Measurements from ENCODE around the gene HIPK4. TPM values are rescaled to one million over a fixed set of nuclear protein-coding genes. Genes with fewer than 3 reads are reported as not detected.

The HIPK4 gene
- total and polyA plus RNA-seq, 2 of the 8 experiments (the other 6 are each of a cell fraction or from before 2014, with no cell fraction given) = 0.15 to 0.57 TPM

DNA sequence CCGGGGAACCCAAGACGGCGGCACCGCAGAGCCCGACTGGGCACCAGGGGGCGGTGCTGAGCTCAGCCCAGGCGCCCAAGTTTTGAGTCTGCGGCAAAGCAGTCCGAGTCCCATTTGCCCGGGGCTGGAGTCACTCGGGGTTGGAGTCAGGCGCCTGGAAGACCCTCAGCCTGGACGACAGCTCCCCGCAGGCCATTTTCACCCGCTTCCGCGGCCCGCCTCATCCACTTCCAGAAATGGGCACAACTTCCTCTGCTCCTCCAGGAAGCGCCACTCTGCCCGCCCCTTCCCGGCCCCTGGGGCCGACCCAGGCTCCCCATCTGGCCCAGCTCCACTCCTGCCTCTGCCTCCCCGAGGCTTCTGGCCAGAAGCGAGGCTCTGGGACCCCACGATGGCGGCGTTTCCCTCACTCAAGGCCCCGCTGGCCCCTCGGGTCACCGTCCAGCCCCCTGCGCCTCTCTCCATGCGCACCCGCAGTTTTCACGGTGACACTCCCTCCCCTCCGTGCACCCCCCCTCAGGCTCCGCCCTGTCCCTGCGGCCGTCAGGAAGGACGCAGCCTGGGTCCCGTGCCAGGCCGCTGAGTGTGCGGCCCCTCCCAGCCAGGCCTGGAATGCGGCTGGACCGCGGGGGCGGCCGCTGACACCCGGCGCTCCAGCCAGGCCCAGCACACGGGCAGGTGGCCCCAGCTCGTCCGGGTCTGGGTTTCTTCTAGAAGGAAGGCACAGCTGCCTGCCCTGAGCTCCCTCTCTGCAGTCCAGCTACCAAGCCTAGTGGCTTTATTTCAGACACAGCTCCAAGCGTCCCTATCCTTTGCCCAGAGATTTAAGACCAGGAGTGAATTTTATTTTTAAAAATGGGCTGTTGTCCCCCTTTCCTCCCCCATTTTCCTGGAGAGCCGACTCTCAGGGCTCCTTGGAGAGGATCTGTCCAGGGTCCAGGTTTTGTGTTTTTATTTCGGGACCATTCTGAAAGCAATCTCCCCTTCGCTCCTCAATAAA is 31.1 kb upstream of the HIPK4 start (continued):
- TF ChIP-seq, protein P1, sequence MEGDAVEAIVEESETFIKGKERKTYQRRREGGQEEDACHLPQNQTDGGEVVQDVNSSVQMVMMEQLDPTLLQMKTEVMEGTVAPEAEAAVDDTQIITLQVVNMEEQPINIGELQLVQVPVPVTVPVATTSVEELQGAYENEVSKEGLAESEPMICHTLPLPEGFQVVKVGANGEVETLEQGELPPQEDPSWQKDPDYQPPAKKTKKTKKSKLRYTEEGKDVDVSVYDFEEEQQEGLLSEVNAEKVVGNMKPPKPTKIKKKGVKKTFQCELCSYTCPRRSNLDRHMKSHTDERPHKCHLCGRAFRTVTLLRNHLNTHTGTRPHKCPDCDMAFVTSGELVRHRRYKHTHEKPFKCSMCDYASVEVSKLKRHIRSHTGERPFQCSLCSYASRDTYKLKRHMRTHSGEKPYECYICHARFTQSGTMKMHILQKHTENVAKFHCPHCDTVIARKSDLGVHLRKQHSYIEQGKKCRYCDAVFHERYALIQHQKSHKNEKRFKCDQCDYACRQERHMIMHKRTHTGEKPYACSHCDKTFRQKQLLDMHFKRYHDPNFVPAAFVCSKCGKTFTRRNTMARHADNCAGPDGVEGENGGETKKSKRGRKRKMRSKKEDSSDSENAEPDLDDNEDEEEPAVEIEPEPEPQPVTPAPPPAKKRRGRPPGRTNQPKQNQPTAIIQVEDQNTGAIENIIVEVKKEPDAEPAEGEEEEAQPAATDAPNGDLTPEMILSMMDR (IDR thresholded peaks at IDR 0.05; ENCODE audit: control extremely low read depth in 1 of 3, insufficient read depth in 1 of 3, low read depth in 1 of 3, low read length in 3 of 3) = peak; percentile 87 to 93 (median 90)
- TF ChIP-seq SRF (IDR thresholded peaks at IDR 0.05; ENCODE audit: low read depth, low read length) (peak; percentile 96), JUN (IDR thresholded peaks at IDR 0.05; ENCODE audit: low read depth, low read length) (no peak), EGR1 (IDR thresholded peaks at IDR 0.05; ENCODE audit: borderline replicate concordance, low read depth, low read length) (peak; percentile 99), E2F6 (IDR thresholded peaks at IDR 0.05) (peak; percentile 80), KDM5A (IDR thresholded peaks at IDR 0.05; ENCODE audit: low read length) (no peak), EP300 (IDR thresholded peaks at IDR 0.05; ENCODE audit: borderline replicate concordance in 1 of 2, low read depth in 2 of 2, low read length in 2 of 2) (peak in 1 of 2 experiments; percentile 64; a peak in 1 of 3 replicates), SP2 (IDR thresholded peaks at IDR 0.05; ENCODE audit: low read length) (no peak), CTBP2 (IDR thresholded peaks at IDR 0.05; ENCODE audit: borderline replicate concordance, insufficient read depth, insufficient read length, low read length) (no peak), ASH2L (IDR thresholded peaks at IDR 0.05; ENCODE audit: low read length) (peak; percentile 83), RAD21 (IDR thresholded peaks at IDR 0.05 in 1 of 2, conservative IDR thresholded peaks at IDR 0.05 in 1 of 2; ENCODE audit: low read depth in 2 of 2, low read length in 2 of 2) (peak; percentile 50 to 68; a peak in 3 of 4 replicates), POLR2A (IDR thresholded peaks at IDR 0.05; ENCODE audit: control extremely low read depth in 1 of 2, low read depth in 2 of 2, low read length in 2 of 2) (peak in 1 of 2 experiments; percentile 74; a peak in 2 of 3 replicates), FOSL1 (IDR thresholded peaks at IDR 0.05; ENCODE audit: insufficient read depth, low read depth, low read length) (no peak), TCF12 (IDR thresholded peaks at IDR 0.05; ENCODE audit: low read depth, low read length) (0 out of 2 replicates have a peak, but pooled peaks have one; percentile 59), EZH2 (IDR thresholded peaks at IDR 0.05; ENCODE audit: low read depth, low read length, severe bottlenecking) (no peak), RBBP5 (IDR thresholded peaks at IDR 0.05; ENCODE audit: borderline replicate concordance, low read depth, low read length) (0 out of 2 replicates have a peak, but pooled peaks have one; percentile 49), NANOG (IDR thresholded peaks at IDR 0.05; ENCODE audit: insufficient read depth, low read depth, low read length, poor library complexity, severe bottlenecking) (no peak), RFX5 (IDR thresholded peaks at IDR 0.05; ENCODE audit: borderline replicate concordance, low read depth, low read length) (no peak)

Measured in H1 (cell line).